K562 (cell line): Measurements from ENCODE around the gene PAX2. TPM values are rescaled to one million over a fixed set of nuclear protein-coding genes. Genes with fewer than 3 reads are reported as not detected.

Experiments
- ATAC-seq: fragments of 200-7000 bp; cut with Tn5 transposase; 3 replicates; pipeline ENCODE4 v1.9.1; 2020; ENCODE audit warnings: moderate library complexity
- BruUV-seq: library from RNA; stranded (reverse); fragments of 400-500 nt; replicated peaks from 2 replicates; lab custom pipeline; 2021; lab: Mats Ljungman, UMichigan
- CTCF ChIA-PET: fragments of 300-600 bp; formaldehyde crosslinking; extraction: SDS; loops from one replicate; lab custom pipeline; 2021; ENCODE audit warnings: low intra/inter-chr PET ratio; lab: Yijun Ruan, JAX
- POLR2A ChIA-PET: fragments of 300-600, 350-650 bp; sonication (Branson Sonifier 250); formaldehyde crosslinking; extraction: SDS; loops from one replicate; lab custom pipeline; 2021; ENCODE audit warnings: antibody characterized with exemption, inconsistent platforms; lab: Yijun Ruan, JAX
- DNase-seq, 4 experiments: peaks; one replicate each; pipeline versions ENCODE4 v3.0.0 to v3.0.0-alpha.2; 2011 to 2018; ENCODE audit warnings: low spot score in 3 of 4, mixed read lengths in 3 of 4; ENCODE audit errors: extremely low read depth in 1 of 4
- FAIRE-seq: peaks from 2 replicates; lab custom pipeline; 2011; peaks lifted over from hg19 to GRCh38; lab: Jason Lieb, UNC
- H2AFZ ChIP-seq: 2 replicates; pipeline ENCODE4 v1.6.0; 2011; ENCODE audit warnings: low read depth, low read length, control low read depth, inconsistent platforms
- H3K27ac ChIP-seq: fragments of 200-600 bp; 3 replicates; pipeline ENCODE4 v1.8.0; 2011; ENCODE audit warnings: low read depth, mild to moderate bottlenecking, control low read depth, inconsistent platforms, low read length, moderate library complexity, mixed read lengths; ENCODE audit errors: extremely low read depth
- H3K27me3 ChIP-seq, 2 experiments: fragments of 300-600 bp in 1 of 2; 2 replicates in 1 of 2; 3 replicates in 1 of 2; pipeline versions ENCODE4 v1.6.0 to v1.8.0; 2011; ENCODE audit warnings: inconsistent platforms in 2 of 2, low read length in 2 of 2, mild to moderate bottlenecking in 1 of 2, mixed read lengths in 1 of 2, moderate library complexity in 1 of 2; ENCODE audit not compliant: control insufficient read depth in 2 of 2, insufficient read depth in 2 of 2
- H3K36me3 ChIP-seq: fragments of 300-600 bp; 3 replicates; pipeline ENCODE4 v1.8.0; 2011; ENCODE audit warnings: mild to moderate bottlenecking, low read length, inconsistent platforms; ENCODE audit not compliant: control insufficient read depth, insufficient read depth
- H3K4me1 ChIP-seq, 2 experiments: fragments of 200-600 bp in 1 of 2; replicated peaks in 1 of 2; 2 replicates in 1 of 2; 3 replicates in 1 of 2; pipeline versions ENCODE4 v1.5.1 to v1.8.0; 2011; ENCODE audit warnings: inconsistent platforms in 2 of 2, low read length in 2 of 2, mild to moderate bottlenecking in 1 of 2, mixed read lengths in 1 of 2, moderate library complexity in 1 of 2; ENCODE audit not compliant: control insufficient read depth in 2 of 2, insufficient read depth in 2 of 2
- H3K4me2 ChIP-seq: 2 replicates; pipeline ENCODE4 v1.6.1; 2011; ENCODE audit warnings: low read length, control low read depth, inconsistent platforms, mixed read lengths; ENCODE audit not compliant: insufficient read depth
- H3K4me3 ChIP-seq: fragments of 200-600 bp; sonication (generic), shearing (Covaris generic); 2 replicates; pipeline ENCODE4 v1.5.1; 2016; ENCODE audit warnings: control low read depth, inconsistent platforms
- H3K79me2 ChIP-seq: fragments of 200-600 bp; 3 replicates; pipeline ENCODE4 v1.8.0; 2011; ENCODE audit warnings: low read length, inconsistent platforms; ENCODE audit not compliant: control insufficient read depth, insufficient read depth
- H3K9ac ChIP-seq, 2 experiments: 2 replicates each; pipeline versions ENCODE4 v1.6.0 to v1.6.1; 2011; ENCODE audit warnings: low read depth in 2 of 2, low read length in 2 of 2, control low read depth in 1 of 2, inconsistent platforms in 1 of 2, mild to moderate bottlenecking in 1 of 2, mixed read lengths in 1 of 2; ENCODE audit not compliant: insufficient read depth in 1 of 2
- H3K9me1 ChIP-seq: one replicate; pipeline ENCODE4 v1.6.0; 2011; ENCODE audit warnings: inconsistent platforms, mild to moderate bottlenecking, low read length, moderate library complexity; ENCODE audit not compliant: control insufficient read depth, insufficient read depth
- H3K9me3 ChIP-seq: replicated peaks from 2 replicates; pipeline ENCODE4 v1.5.1; 2011; ENCODE audit warnings: low read depth, low read length, inconsistent platforms; ENCODE audit not compliant: control insufficient read depth, insufficient read depth
- H4K20me1 ChIP-seq: replicated peaks from 2 replicates; pipeline ENCODE4 v1.6.1; 2011; ENCODE audit warnings: low read length, inconsistent platforms, mixed read lengths; ENCODE audit not compliant: control insufficient read depth, insufficient read depth
- AFF4 ChIP-seq: sonication (generic); formaldehyde crosslinking; IDR thresholded peaks from 2 replicates; pipeline ENCODE4 v1.8.0; 2023; ENCODE audit warnings: mild to moderate bottlenecking, missing genetic modification reagents
- ARNT ChIP-seq, 2 experiments: fragments of 450-650 bp; IDR thresholded peaks; 2 replicates each; pipeline ENCODE4 v1.6.1; 2016; ENCODE audit warnings: mild to moderate bottlenecking in 1 of 2
- DPF2 ChIP-seq: fragments of 450-650 bp; IDR thresholded peaks from 2 replicates; pipeline ENCODE4 v1.6.1; 2016
- GMEB1 ChIP-seq: fragments of 250-450 bp; sonication (Bioruptor Pico); IDR thresholded peaks from 2 replicates; pipeline ENCODE4 v1.4.0; 2020; ENCODE audit warnings: mild to moderate bottlenecking
- GTF2A2 ChIP-seq: IDR thresholded peaks from 2 replicates; pipeline ENCODE4 v1.6.1; 2016; ENCODE audit warnings: mild to moderate bottlenecking, missing genetic modification characterization, missing compliant biosample characterization
- HDAC2 ChIP-seq: fragments of 450-650 bp; IDR thresholded peaks from 2 replicates; pipeline ENCODE4 v1.6.1; 2016; ENCODE audit warnings: mild to moderate bottlenecking
- HINFP ChIP-seq: fragments of 450-650 bp; conservative IDR thresholded peaks from 2 replicates; pipeline ENCODE4 v1.6.1; 2016; ENCODE audit warnings: missing genetic modification characterization, low read depth, mild to moderate bottlenecking, control low read depth, missing compliant biosample characterization
- SNRNP70 ChIP-seq: fragments of 200-400 bp; formaldehyde crosslinking; optimal IDR thresholded peaks from 2 replicates; pipeline ENCODE3; 2017; ENCODE audit warnings: low read depth, low read length
- ZNF316 ChIP-seq: fragments of 450-650 bp; IDR thresholded peaks from 2 replicates; pipeline ENCODE4 v1.6.1; 2016
- WGBS: fragments of 100-300 bp; shearing (Covaris generic); methylation state at CpG from one replicate; pipeline ENCODE4 v1.1.6; 2016; ENCODE audit warnings: low coverage, mixed read lengths; ENCODE audit not compliant: insufficient coverage; ENCODE audit errors: missing lambda C conversion rate; 5-methylcytosine and 5-hydroxymethylcytosine counted together
- in situ Hi-C: fragments of 300-500 bp; cut with MboI; formaldehyde crosslinking; loops from 4 replicates; pipeline ENCODE4 v1.15.0; 2018; ENCODE audit warnings: inconsistent platforms, mixed read lengths
- intact Hi-C: fragments of 100-400 bp; cut with micrococcal nuclease; formaldehyde crosslinking; loops from 2 replicates; pipeline ENCODE4 v1.14.2; 2022
- polyA plus RNA-seq, 8 experiments: library from polyadenylated mRNA; depleted of rRNA in 4 of 8; stranded (reverse) in 5 of 8; unstranded in 3 of 8; fragments of >200 nt; fragmentation: Nextera tagmentation in 2 of 8; fragmentation: Illumina TruSeq in 1 of 8; extraction: Ambion mirVana in 2 of 8; extraction: Trizol in 1 of 8; gene quantifications; 2 replicates each; pipeline versions ENCODE4 v1.2.1 to v1.2.3, GENCODE V29; 2011 to 2014; ENCODE audit warnings: inconsistent platforms in 1 of 8, missing spikeins in 1 of 8
- total RNA-seq, 7 experiments: library from RNA; depleted of rRNA in 6 of 7; stranded (reverse); fragments of >200 nt in 6 of 7; fragmentation: Illumina TruSeq in 2 of 7; extraction: Trizol in 2 of 7; gene quantifications; 2 replicates each; pipeline versions ENCODE4 v1.2.1 to v1.2.3, GENCODE V29; 2011 to 2021; ENCODE audit warnings: low replicate concordance in 1 of 7

PAX2 gene
- total and polyA plus RNA-seq, 9 of the 15 experiments (the other 6 are each of a cell fraction or from before 2014, with no cell fraction given) = not detected

- H2AFZ ChIP-seq = no peak overlapping the region
- H3K27ac ChIP-seq = no peak overlapping the region
- 3% methylated on average over 3 of the region's 3 CpGs for WGBS
- ChIA-PET POLR2A (interaction anchor here (1.2 kb wide), 1 partner anchor 12 kb away, joined by 3 read pairs; no protein-coding TSS in a partner anchor), CTCF (no interaction called here)
- DNase-seq (no peak), ATAC-seq (no peak), FAIRE-seq (no peak)
- H3K9ac ChIP-seq = no peak overlapping the region
- peaks cover 0 to 20% of the 10 kb centered on the region in 2 experiments; a peak in 2 of 5 replicates for H3K4me1 ChIP-seq
- intact Hi-C loops = no loop called here
- H3K9me1 ChIP-seq = no peaks in the 10 kb centered on the region
- BruUV-seq = no TSS peak
- H3K4me3 ChIP-seq = no peak overlapping the region
- H3K4me2 ChIP-seq = no peak overlapping the region
- H3K27me3 ChIP-seq = peaks cover 0 to 15% of the 10 kb centered on the region in 2 experiments; a peak in 2 of 5 replicates
- H3K79me2 ChIP-seq = no peaks in the 10 kb centered on the region
- no peaks in the 10 kb centered on the region for H3K9me3 ChIP-seq
- H3K36me3 ChIP-seq = no peaks in the 10 kb centered on the region
- H4K20me1 ChIP-seq = no peaks in the 10 kb centered on the region; the same call in 1 of the 2 replicates
- in situ Hi-C loops = no loop called here
- TF ChIP-seq SNRNP70 (no peak), AFF4 (CRISPR knock-in tag) (no peak), DPF2 (no peak), GMEB1 (no peak), GTF2A2 (tag) (no peak), HINFP (no peak), ARNT (IDR thresholded peaks at IDR 0.05) (no peak), HDAC2 (no peak), ZNF316 (no peak)
Measured at GRCh38 chr10:100823194-100823593, 77.8 kb downstream of the PAX2 start.
